OCI-LY7 (cell line): ENCODE measurements around the gene DAGLA. TPM values are rescaled to one million over a fixed set of nuclear protein-coding genes. Genes with fewer than 3 reads are reported as not detected.

Experiments used
- BruUV-seq: library from RNA; stranded (reverse); fragments of 400-500 nt; replicated peaks from 2 replicates; lab custom pipeline; 2021; lab: Mats Ljungman, UMichigan
- CTCF ChIA-PET: fragments of 300-600 bp; sonication (Branson Sonifier 250); formaldehyde crosslinking; loops from one replicate; lab custom pipeline; 2022; ENCODE audit warnings: antibody characterized with exemption; ENCODE audit not compliant: unreplicated experiment; lab: Charles Lee
- POLR2A ChIA-PET: fragments of 300-600 bp; sonication (Branson Sonifier 250); formaldehyde crosslinking; loops from one replicate; lab custom pipeline; 2022; ENCODE audit warnings: antibody characterized with exemption; lab: Charles Lee
- DNase-seq: peaks from one replicate; pipeline ENCODE4 v3.0.0-alpha.2; 2015; ENCODE audit warnings: low spot score
- H2AFZ ChIP-seq: fragments of 200-600 bp; sonication (generic), shearing (Covaris generic); 2 replicates; pipeline ENCODE4 v1.6.1; 2014; ENCODE audit warnings: mild to moderate bottlenecking, antibody characterized with exemption, low read length, moderate library complexity
- H3K27ac ChIP-seq: fragments of 200-600 bp; sonication (generic); 2 replicates; pipeline ENCODE4 v1.5.1; 2014; ENCODE audit warnings: mixed run types, low read depth, mild to moderate bottlenecking, moderate library complexity, low read length, inconsistent platforms; ENCODE audit not compliant: poor library complexity, severe bottlenecking
- H3K36me3 ChIP-seq: fragments of 200-600 bp; sonication (generic); 2 replicates; pipeline ENCODE4 v1.6.1; 2014; ENCODE audit warnings: mild to moderate bottlenecking, antibody characterized with exemption, low read length, moderate library complexity, mixed read lengths; ENCODE audit not compliant: insufficient read depth
- H3K4me1 ChIP-seq: fragments of 200-600 bp; sonication (generic); 2 replicates; pipeline ENCODE4 v1.5.1; 2014; ENCODE audit warnings: mild to moderate bottlenecking, low read length; ENCODE audit not compliant: insufficient read depth, poor library complexity, severe bottlenecking
- H3K4me2 ChIP-seq: fragments of 200-600 bp; sonication (generic); 2 replicates; pipeline ENCODE4 v1.6.1; 2014; ENCODE audit warnings: mild to moderate bottlenecking, low read length
- H3K4me3 ChIP-seq: fragments of 200-600 bp; sonication (generic); 2 replicates; pipeline ENCODE4 v1.5.1; 2014; ENCODE audit warnings: mild to moderate bottlenecking, low read depth, low read length; ENCODE audit not compliant: poor library complexity, severe bottlenecking
- H3K79me2 ChIP-seq: fragments of 200-600 bp; sonication (generic); 2 replicates; pipeline ENCODE4 v1.6.1; 2016; ENCODE audit warnings: low read depth, mild to moderate bottlenecking, low read length, moderate library complexity, mixed read lengths; ENCODE audit not compliant: insufficient read depth
- H3K9me2 ChIP-seq: fragments of 200-600 bp; sonication (generic); 2 replicates; pipeline ENCODE4 v1.6.1; 2016; ENCODE audit warnings: mild to moderate bottlenecking, low read length, mixed read lengths; ENCODE audit not compliant: insufficient read depth
- H3K9me3 ChIP-seq: fragments of 200-600 bp; sonication (generic); 2 replicates; pipeline ENCODE4 v1.6.1; 2014; ENCODE audit warnings: mild to moderate bottlenecking, mixed run types, low read length, mixed read lengths
- H4K20me1 ChIP-seq: fragments of 200-600 bp; sonication (generic); 2 replicates; pipeline ENCODE4 v1.6.1; 2014; ENCODE audit warnings: mild to moderate bottlenecking, antibody characterized with exemption, low read length, moderate library complexity, mixed read lengths; ENCODE audit not compliant: insufficient read depth
- CTCF ChIP-seq: fragments of 200-600 bp; sonication (generic); conservative IDR thresholded peaks from 2 replicates; pipeline ENCODE4 v1.5.1; 2014; ENCODE audit warnings: mild to moderate bottlenecking, antibody characterized with exemption, low read length, moderate library complexity, mixed read lengths
- EZH2phosphoT487 ChIP-seq: fragments of 200-600 bp; sonication (generic); IDR thresholded peaks from 2 replicates; pipeline ENCODE4 v1.6.1; 2018; ENCODE audit warnings: low read depth, borderline replicate concordance, mild to moderate bottlenecking, mixed run types, antibody characterized with exemption, low read length, moderate library complexity, mixed read lengths
- intact Hi-C: fragments of 100-400 bp; cut with micrococcal nuclease; formaldehyde crosslinking; loops from one replicate; pipeline ENCODE4 v1.10.0; 2022; ENCODE audit not compliant: unreplicated experiment
- total RNA-seq, 2 experiments: library from RNA; depleted of rRNA in 1 of 2; stranded (reverse); fragments of >200 nt in 1 of 2; shearing (Covaris generic) in 1 of 2; gene quantifications; 2 replicates each; pipeline ENCODE4 v1.2.3, GENCODE V29; 2014 to 2022

DAGLA gene
- total RNA-seq, 2 experiments from 2014 or later, result not detected

- Histone ChIP-seq H3K9me2 (no peaks in the 10 kb centered on the region), H3K4me1 (no peaks in the 10 kb centered on the region), H2AFZ (no peak overlapping the region), H3K27ac (no peak overlapping the region), H3K4me2 (no peak overlapping the region), H3K4me3 (no peak overlapping the region), H4K20me1 (no peaks in the 10 kb centered on the region), H3K36me3 (no peaks in the 10 kb centered on the region), H3K79me2 (no peaks in the 10 kb centered on the region), H3K9me3 (no peaks in the 10 kb centered on the region)
- TF ChIP-seq CTCF (no peak), EZH2phosphoT487 (no peak)
- BruUV-seq, result no TSS peak
- CTCF ChIA-PET, result no interaction called here
- POLR2A ChIA-PET, result no interaction called here
- no peak for DNase-seq
- intact Hi-C loops, result no loop called here
Measured at GRCh38 chr11:61707574-61707973, 27.4 kb downstream of the DAGLA start.

- Histone ChIP-seq H4K20me1 (no peaks in the 10 kb centered on the region), H3K79me2 (no peaks in the 10 kb centered on the region), H3K4me3 (no peak overlapping the region), H3K4me1 (no peaks in the 10 kb centered on the region), H3K36me3 (no peaks in the 10 kb centered on the region), H3K9me3 (no peaks in the 10 kb centered on the region), H3K9me2 (no peaks in the 10 kb centered on the region), H3K27ac (no peak overlapping the region), H3K4me2 (no peak overlapping the region), H2AFZ (no peak overlapping the region)
- TF ChIP-seq CTCF, result no peak
- TF ChIP-seq EZH2phosphoT487, result no peak
- intact Hi-C loops, result no loop called here
- no peak for DNase-seq
- BruUV-seq, result no TSS peak
- POLR2A ChIA-PET, result no interaction called here
- CTCF ChIA-PET, result no interaction called here
Measured at GRCh38 chr11:61709110-61709509, 28.9 kb downstream of the DAGLA start.

GRCh38 chr11:61709572-61709971, 29.4 kb downstream of the DAGLA start:
- Histone ChIP-seq H4K20me1 (no peaks in the 10 kb centered on the region), H3K4me1 (no peaks in the 10 kb centered on the region), H3K9me3 (no peaks in the 10 kb centered on the region), H3K79me2 (no peaks in the 10 kb centered on the region), H3K36me3 (no peaks in the 10 kb centered on the region), H3K4me2 (no peak overlapping the region), H3K9me2 (no peaks in the 10 kb centered on the region), H3K27ac (no peak overlapping the region), H2AFZ (no peak overlapping the region), H3K4me3 (no peak overlapping the region)
- no TSS peak for BruUV-seq
- intact Hi-C loops, result no loop called here
- CTCF ChIA-PET, result no interaction called here
- no peak for DNase-seq
- TF ChIP-seq EZH2phosphoT487, result no peak
- TF ChIP-seq CTCF, result no peak
- POLR2A ChIA-PET, result no interaction called here
